IPS DF 6.9 (cell line): ENCODE data around the gene APOL4.
"Not testable (repeated sequence)": the region's sequence is repeated elsewhere in the genome, so short reads cannot be mapped to it uniquely, and the experiment has no call there.

Experiments
- DNase-seq: peaks from one replicate; pipeline ENCODE4 v3.0.0-alpha.2; 2013; ENCODE audit warnings: low read depth, low spot score
- H3K27ac ChIP-seq: one replicate; pipeline ENCODE4 v1.5.1; 2013; ENCODE audit warnings: low read length, control low read depth
- H3K27me3 ChIP-seq: 2 replicates; pipeline ENCODE4 v1.6.1; 2013; ENCODE audit warnings: mild to moderate bottlenecking, low read length; ENCODE audit not compliant: control insufficient read depth, insufficient read depth
- H3K36me3 ChIP-seq: 2 replicates; pipeline ENCODE4 v1.6.1; 2013; ENCODE audit warnings: low read length; ENCODE audit not compliant: control insufficient read depth, insufficient read depth
- H3K4me1 ChIP-seq: 2 replicates; pipeline ENCODE4 v1.6.1; 2013; ENCODE audit warnings: low read length; ENCODE audit not compliant: control insufficient read depth, insufficient read depth
- H3K4me3 ChIP-seq: 2 replicates; pipeline ENCODE4 v1.5.1; 2013; ENCODE audit warnings: mild to moderate bottlenecking, low read length
- H3K9me3 ChIP-seq: 2 replicates; pipeline ENCODE4 v1.6.1; 2013; ENCODE audit warnings: low read length, inconsistent platforms; ENCODE audit not compliant: control insufficient read depth, insufficient read depth
- WGBS: extraction: QIAGEN DNeasy Blood & Tissue Kit; methylation state at CpG from one replicate; pipeline ENCODE4 v1.1.7; 2013; ENCODE audit warnings: mixed read lengths, missing lambda C conversion rate; ENCODE audit not compliant: insufficient read length, insufficient coverage; 5-methylcytosine and 5-hydroxymethylcytosine counted together

APOL4 gene

GRCh38 chr22:36221799-36222751 is 20.5 kb upstream of the APOL4 start:
- peak; percentile 43 for DNase-seq
- no peaks in the 10 kb centered on the region for H3K27me3 ChIP-seq
- no peak overlapping the region for H3K4me3 ChIP-seq
- no peaks in the 10 kb centered on the region for H3K36me3 ChIP-seq
- no peaks in the 10 kb centered on the region; the same call in 1 of the 2 replicates for H3K4me1 ChIP-seq
- H3K9me3 ChIP-seq = no peaks in the 10 kb centered on the region
- no CpG with 5 or more reads among the region's 7 CpGs for WGBS
- H3K27ac ChIP-seq = no peak overlapping the region

GRCh38 chr22:36220451-36220921 is 18.9 kb upstream of the APOL4 start:
- no CpG with 5 or more reads among the region's 9 CpGs for WGBS
- Histone ChIP-seq H3K27ac (no peak overlapping the region), H3K4me1 (no peaks in the 10 kb centered on the region; the same call in 1 of the 2 replicates), H3K27me3 (no peaks in the 10 kb centered on the region), H3K4me3 (no peak overlapping the region), H3K36me3 (no peaks in the 10 kb centered on the region), H3K9me3 (no peaks in the 10 kb centered on the region)
- no peak for DNase-seq

- no peaks in the 10 kb centered on the region; the same call in 1 of the 2 replicates for H3K4me1 ChIP-seq
- no peaks in the 10 kb centered on the region for H3K9me3 ChIP-seq
- H3K27me3 ChIP-seq = no peaks in the 10 kb centered on the region
- no peak for DNase-seq
- no peaks in the 10 kb centered on the region for H3K36me3 ChIP-seq
- no CpG with 5 or more reads among the region's 7 CpGs for WGBS
- H3K27ac ChIP-seq = no peak overlapping the region
- H3K4me3 ChIP-seq = no peak overlapping the region
These were observed 17.1 kb upstream of the APOL4 start for GRCh38 chr22:36218648-36219193.

GRCh38 chr22:36215981-36216380 is 14.4 kb upstream of the APOL4 start:
- Histone ChIP-seq H3K9me3 (no peaks in the 10 kb centered on the region), H3K36me3 (no peaks in the 10 kb centered on the region), H3K27ac (no peak overlapping the region), H3K27me3 (no peaks in the 10 kb centered on the region), H3K4me3 (no peak overlapping the region), H3K4me1 (no peaks in the 10 kb centered on the region)
- no CpG with 5 or more reads among the region's 2 CpGs for WGBS
- no peak for DNase-seq

- Histone ChIP-seq H3K27me3 (no peaks in the 10 kb centered on the region; the same call in 1 of the 2 replicates), H3K36me3 (no peaks in the 10 kb centered on the region), H3K4me1 (no peaks in the 10 kb centered on the region), H3K4me3 (no peak overlapping the region), H3K27ac (no peak overlapping the region), H3K9me3 (peaks cover 1% of the 10 kb centered on the region)
- WGBS = no CpG with 5 or more reads among the region's 4 CpGs
- DNase-seq = no peak
These were observed 12.0 kb upstream of the APOL4 start for GRCh38 chr22:36213586-36213985.

GRCh38 chr22:36212901-36213300 is 11.3 kb upstream of the APOL4 start:
- Histone ChIP-seq H3K4me3 (no peak overlapping the region), H3K27ac (no peak overlapping the region), H3K9me3 (peaks cover 1% of the 10 kb centered on the region), H3K27me3 (no peaks in the 10 kb centered on the region; the same call in 1 of the 2 replicates), H3K36me3 (no peaks in the 10 kb centered on the region), H3K4me1 (no peaks in the 10 kb centered on the region)
- no peak for DNase-seq

- Histone ChIP-seq H3K27ac (no peak overlapping the region), H3K27me3 (no peaks in the 10 kb centered on the region; the same call in 1 of the 2 replicates), H3K9me3 (peaks cover 1% of the 10 kb centered on the region), H3K36me3 (no peaks in the 10 kb centered on the region), H3K4me1 (no peaks in the 10 kb centered on the region), H3K4me3 (no peak overlapping the region)
- no peak for DNase-seq
- no CpG with 5 or more reads among the region's 4 CpGs for WGBS
These were observed 9.7 kb upstream of the APOL4 start for GRCh38 chr22:36211237-36211861.

GRCh38 chr22:36210224-36210623 is 8.6 kb upstream of the APOL4 start:
- WGBS = no CpG with 5 or more reads among the region's 3 CpGs
- Histone ChIP-seq H3K27me3 (no peaks in the 10 kb centered on the region; the same call in 1 of the 2 replicates), H3K4me3 (no peak overlapping the region), H3K4me1 (no peaks in the 10 kb centered on the region), H3K27ac (no peak overlapping the region), H3K36me3 (no peaks in the 10 kb centered on the region), H3K9me3 (peaks cover 1% of the 10 kb centered on the region)
- no peak for DNase-seq

GRCh38 chr22:36209488-36209908 is 7.9 kb upstream of the APOL4 start:
- H3K36me3 ChIP-seq, H3K9me3 ChIP-seq, H3K27me3 ChIP-seq, H3K27ac ChIP-seq, H3K4me1 ChIP-seq, H3K4me3 ChIP-seq, DNase-seq: not testable (repeated sequence)
- WGBS = no CpG with 5 or more reads among the region's 5 CpGs

GRCh38 chr22:36208914-36209313 is 7.3 kb upstream of the APOL4 start:
- no CpG with 5 or more reads among the region's 1 CpG for WGBS
- H3K9me3 ChIP-seq = peaks cover 1% of the 10 kb centered on the region
- H3K4me3 ChIP-seq = no peak overlapping the region
- no peaks in the 10 kb centered on the region; the same call in 1 of the 2 replicates for H3K27me3 ChIP-seq
- H3K27ac ChIP-seq = no peak overlapping the region
- no peaks in the 10 kb centered on the region for H3K4me1 ChIP-seq
- no peaks in the 10 kb centered on the region for H3K36me3 ChIP-seq
- no peak for DNase-seq
